ENCODE measurements around the gene TMEM9.

Gene TMEM9

DNA sequence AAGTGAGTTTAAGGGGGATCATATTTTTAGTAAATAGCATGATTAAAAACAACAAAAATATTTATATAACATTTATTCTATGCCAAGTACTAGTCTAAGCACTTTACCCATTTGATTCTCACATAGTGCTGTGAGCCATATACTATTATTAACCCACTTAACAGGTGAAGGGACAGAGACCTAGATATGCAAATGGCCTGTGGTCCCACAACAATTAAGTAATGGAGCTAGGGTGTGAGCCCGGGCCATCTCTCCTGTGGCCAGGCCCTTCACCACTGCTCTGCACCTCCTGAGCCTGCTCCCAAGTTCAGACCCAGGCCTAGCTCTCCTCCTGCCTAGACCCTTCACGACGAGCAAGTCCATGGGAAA is 27.8 kb downstream of the TMEM9 start:
- no peak for DNase-seq

DNA sequence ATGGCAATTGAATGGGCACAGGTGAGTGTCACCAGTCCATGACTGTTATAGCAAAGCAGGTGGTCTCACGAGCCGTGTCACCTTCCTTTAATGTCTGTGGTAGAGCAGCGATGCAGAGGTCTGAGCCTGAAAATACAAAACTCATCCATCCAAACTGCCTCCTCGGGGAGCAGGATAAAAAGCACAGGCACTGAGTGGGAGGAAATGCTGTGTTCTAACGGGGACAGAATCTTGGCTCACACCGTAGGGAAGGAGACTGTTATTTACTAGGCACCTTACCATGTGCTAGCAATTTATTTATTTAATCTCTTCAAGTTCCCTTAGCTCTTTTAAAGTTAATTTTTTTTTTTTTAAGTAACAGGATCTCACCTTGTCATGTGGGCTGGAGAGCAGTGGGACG is 28.5 kb downstream of the TMEM9 start:
- DNase-seq = no peak

- DNase-seq = no peak
Measured at GRCh38 chr1:201125019-201125418, 29.3 kb downstream of the TMEM9 start.

- DNase-seq = no peak
Measured at GRCh38 chr1:201123866-201124265, 30.4 kb downstream of the TMEM9 start.

- DNase-seq = no peak
Measured at GRCh38 chr1:201122321-201122957, 31.8 kb downstream of the TMEM9 start.

DNA sequence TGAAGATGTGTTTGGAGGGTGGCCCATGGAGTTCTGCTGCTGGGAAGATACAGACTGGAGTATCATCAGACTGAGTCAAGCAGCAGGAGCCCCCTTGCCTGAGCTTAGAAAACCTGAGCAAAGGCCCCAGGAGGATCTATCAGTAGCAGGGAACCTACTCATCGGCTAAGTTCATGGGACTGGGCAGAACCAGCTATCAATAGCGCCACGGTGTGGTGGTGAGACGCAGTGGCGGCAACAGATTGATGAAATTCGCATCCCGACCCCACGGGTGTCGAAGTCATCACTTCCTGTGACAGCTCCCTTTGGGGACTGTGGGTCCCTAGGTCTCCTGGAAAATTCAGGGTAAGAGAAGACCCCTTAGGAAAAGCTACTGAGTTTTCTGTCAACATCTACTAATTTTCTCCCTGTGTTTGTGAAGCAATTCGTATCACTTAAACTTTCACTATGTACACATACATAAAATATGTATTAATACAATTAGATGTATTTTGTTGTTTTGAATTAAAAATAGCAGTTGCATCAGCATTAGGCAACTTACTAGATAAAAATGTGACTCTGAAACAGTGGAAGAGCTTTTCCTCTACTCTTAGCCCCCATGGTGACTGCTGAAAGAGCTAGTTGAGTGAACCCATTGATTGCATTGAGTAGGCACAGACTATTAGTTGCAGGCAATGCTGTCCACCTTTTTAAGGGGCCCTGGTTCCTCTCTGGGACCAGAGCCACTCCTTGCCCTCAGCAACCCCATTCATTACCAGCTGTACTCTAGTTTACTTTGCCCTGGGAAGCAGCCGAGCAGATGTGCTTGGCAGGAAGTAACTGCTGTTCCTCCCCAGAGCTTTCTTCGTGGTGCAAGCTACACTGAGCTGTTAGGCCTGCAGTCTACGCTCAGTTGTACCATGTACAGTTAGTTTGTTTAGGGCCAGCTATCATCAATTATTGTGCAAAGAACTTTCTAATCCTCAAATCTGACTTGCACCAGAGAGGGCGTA is 34.8 kb downstream of the TMEM9 start:
- DNase-seq = peak; percentile 43 to 55

DNA sequence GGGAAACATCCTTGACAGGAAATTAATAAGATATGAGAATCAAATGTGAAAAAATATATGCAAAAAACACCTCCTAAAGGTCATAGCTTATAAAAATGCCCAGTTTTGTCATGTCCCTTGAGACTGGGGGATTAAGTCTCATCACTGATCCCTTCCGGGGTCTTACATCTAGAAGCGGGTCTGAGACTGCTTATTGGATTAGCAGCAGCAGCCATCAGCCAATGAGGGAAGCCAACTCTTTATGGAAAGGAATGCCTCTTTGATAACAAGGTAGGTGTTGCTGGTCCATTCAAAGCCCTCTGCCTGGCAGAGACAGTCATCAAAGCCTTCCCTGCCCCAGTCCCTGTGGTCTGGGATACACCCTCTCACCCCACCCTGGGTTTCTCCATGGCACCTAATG is 38.2 kb downstream of the TMEM9 start:
- DNase-seq = no peak

DNA sequence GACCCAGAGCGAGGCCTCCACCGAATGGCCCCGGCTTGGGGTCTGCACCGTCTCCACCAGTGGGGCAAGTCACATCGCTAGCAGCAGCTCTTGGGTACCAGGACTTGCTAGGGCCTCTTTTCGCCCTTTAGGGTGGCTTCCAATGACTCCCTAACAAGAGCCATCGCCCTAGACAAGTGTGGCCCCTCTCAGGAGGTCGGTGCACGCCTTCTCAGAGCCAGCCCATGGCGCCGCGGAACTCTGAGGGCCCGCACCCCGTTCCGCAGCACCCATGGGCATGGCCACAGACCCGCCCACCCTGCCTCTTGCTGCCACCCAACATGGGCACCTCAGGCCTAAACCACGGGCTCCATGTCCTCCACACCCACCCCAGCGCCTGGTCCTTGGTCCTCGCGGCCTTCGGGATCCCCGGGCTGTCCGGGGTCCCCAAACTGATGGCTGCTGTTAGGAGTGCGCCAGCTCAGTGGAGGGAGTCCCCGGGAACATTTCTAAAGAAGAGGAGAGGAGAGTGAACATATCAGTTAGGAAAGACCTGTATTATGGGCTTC is 38.8 kb downstream of the TMEM9 start:
- no peak for DNase-seq

- DNase-seq = peak; percentile 70 to 78
Measured at GRCh38 chr1:201114245-201115131, 39.8 kb downstream of the TMEM9 start.

DNA sequence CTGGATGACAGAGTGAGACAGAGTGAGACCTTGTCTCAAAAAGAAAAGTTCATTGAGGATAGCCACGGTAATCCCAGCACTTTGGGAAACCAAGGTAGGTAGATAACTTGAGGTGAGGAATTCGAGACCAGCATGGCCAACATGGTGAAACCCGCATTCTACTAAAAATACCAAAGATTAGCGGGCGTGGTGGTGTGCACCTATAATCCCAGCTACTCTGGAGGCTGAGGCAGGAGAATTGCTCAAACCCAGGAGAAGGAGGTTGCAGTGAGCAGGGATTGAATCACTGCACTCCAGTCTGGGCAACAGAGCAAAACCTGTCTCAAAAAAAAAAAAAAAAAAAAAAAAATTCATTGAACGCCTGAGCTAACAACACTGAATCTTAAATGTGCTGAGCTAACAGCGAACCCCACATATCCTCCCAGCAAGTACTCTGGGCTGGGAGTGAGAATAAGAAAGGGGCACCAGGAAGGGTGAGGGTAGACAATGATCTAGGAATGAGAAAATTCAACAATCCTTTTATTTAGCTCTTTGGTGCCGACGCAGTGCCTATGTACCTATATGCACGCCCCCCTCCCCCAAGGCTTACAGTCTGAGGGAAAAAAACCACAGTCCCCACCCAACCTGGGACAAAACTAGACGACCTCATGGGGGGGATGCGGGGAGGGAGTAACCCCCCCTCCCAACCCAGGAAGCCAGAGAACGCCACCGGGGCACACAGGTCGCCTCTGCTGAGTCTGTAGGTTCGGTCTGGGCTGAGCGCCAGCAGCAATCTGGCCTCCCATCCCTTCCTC is 40.6 kb downstream of the TMEM9 start:
- no peak for DNase-seq

GRCh38 chr1:201112926-201113325 is 41.3 kb downstream of the TMEM9 start:
- DNase-seq = no peak

GRCh38 chr1:201112173-201112731 is 42.0 kb downstream of the TMEM9 start, which contains the start of gene CACNA1S:
Gene CACNA1S (minus strand): TSS chr1:201112426. CDS start chr1:201112339, 87 bp downstream.
- no peak for DNase-seq

GRCh38 chr1:201111672-201112071 is 42.6 kb downstream of the TMEM9 start:
- DNase-seq = no peak

DNA sequence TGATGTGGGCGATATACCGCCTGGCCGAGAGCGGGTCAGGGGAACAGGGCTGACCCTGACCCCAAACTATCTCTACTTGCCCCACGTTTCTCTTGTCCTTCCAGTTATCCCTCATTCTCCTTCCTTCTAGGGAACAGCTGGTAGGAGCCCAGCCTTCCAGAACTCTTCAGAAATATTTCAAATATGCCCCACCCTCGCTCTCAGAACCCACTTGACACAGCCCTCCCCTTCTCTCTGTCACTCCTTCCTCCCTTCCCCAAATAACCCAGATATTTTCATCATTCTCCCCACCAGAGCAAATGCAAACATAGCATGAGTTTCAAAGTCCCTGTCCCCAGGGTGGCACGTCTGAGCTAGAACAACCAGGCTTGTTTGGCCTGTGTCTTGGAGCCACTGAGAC is 43.1 kb downstream of the TMEM9 start:
- DNase-seq = no peak

DNA sequence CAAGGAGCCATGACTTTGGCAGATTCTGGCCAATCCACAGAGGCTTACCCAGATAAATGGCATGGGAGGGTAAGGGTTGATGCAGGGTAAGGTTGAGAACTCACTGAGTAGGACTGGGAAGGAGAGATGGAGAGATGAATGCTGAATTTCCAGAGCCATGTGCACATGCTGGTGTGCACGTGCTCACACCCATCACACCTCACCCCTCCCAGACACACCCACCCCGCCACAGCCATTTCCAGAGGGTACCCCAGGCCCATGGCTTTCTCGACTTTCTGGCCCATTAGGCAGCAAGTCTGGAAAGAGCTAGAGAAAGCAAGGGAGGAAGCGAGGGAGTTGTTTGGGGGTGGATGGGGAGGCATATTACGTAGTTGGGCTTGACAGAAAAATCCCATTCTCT is 43.7 kb downstream of the TMEM9 start:
- no peak for DNase-seq

DNA sequence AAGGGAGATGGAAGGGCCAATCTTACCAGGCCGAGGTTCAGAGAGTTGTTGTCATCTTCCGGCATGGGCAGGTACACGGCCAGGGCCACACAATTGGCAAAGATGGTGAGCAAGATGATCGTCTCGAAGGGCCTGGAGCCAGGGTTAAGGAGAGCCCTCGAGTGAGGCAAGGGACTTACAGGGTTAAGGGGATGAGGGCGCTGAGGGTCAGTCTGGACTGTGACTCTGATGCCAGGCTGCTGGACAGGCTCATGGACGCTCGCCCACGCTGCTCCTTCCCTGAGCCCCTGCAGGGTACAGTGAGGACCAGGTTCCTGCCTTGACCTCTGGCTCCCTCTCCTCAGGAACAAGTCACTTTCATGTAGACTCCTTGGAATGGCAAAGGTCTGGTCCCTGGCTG is 44.1 kb downstream of the TMEM9 start:
- no peak for DNase-seq

DNA sequence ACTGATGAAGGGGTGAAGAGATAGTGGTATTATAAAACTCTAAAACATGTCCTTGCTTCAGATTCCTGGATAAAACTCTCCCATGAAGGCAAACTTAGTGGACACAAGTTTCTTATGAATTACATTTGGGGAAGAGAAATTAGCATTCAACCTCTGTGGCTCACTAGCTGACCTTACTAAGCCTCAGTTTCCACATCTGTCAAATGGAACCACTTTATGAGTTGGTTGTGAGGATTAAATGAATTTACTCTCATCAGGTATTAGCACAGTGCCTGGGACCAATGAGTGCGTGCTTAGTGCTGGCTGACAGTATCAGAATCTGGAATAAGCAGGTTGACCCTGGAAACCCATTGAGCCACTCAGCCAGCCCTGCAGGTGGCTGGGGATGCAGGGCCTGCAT is 44.6 kb downstream of the TMEM9 start:
- DNase-seq = no peak

DNA sequence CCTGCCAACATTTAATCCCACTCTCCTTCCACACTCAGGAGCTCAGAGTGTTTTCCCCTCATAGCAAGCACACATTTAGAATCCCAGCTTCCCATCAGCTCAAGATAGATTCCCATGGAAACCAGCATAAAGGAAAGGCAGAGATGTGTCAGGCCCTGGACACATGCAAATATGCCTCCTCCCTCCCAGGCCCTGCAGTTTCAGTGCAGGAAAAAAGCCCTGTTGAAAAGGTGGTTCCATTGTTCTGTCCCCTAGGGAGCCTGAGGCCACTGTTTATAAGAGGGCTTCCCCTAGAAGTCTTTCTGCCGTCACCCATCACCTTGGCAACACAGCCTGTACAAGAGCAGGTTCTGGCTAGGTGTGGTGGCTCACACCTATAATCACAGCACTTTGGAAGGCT is 45.7 kb downstream of the TMEM9 start:
- DNase-seq = no peak

DNA sequence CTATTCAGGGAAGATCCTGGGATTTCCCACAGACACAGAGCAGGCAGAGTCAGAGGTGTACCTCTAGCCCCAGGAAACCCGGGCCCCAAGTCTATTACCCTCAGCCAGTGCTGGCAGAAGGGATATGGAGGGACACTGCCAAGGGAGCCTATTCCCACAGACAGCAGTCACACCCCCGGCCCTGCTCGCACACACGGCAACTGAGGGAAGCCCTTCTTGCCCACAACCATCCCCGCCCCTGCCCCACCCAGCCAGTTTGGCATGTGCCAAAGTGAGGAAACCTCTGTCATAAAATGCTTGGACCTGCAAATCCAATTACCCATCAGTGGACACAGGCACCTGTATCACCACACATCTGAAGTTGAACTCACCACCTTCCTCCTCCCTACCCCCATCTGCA is 48.6 kb downstream of the TMEM9 start:
- no peak for DNase-seq

GRCh38 chr1:201104141-201104540 is 50.1 kb downstream of the TMEM9 start:
- no peak for DNase-seq

GRCh38 chr1:201103666-201104065 is 50.6 kb downstream of the TMEM9 start:
- no peak for DNase-seq
